Rectal smooth muscle tissue (tissue), 1 donor: Measurements from ENCODE around the gene ANKRD30A.

Experiments
- H3K27ac ChIP-seq: one replicate; pipeline ENCODE4 v1.7.0; 2013; ENCODE audit warnings: low read depth, low read length, inconsistent platforms
- H3K27me3 ChIP-seq: one replicate; pipeline ENCODE4 v1.7.0; 2013; ENCODE audit warnings: low read length; ENCODE audit not compliant: control insufficient read depth, insufficient read depth
- H3K36me3 ChIP-seq: one replicate; pipeline ENCODE4 v1.7.0; 2013; ENCODE audit warnings: low read length; ENCODE audit not compliant: control insufficient read depth, insufficient read depth
- H3K4me1 ChIP-seq: one replicate; pipeline ENCODE4 v1.7.0; 2013; ENCODE audit warnings: low read length; ENCODE audit not compliant: control insufficient read depth, insufficient read depth
- H3K4me3 ChIP-seq: one replicate; pipeline ENCODE4 v1.7.0; 2013; ENCODE audit warnings: low read length
- H3K9ac ChIP-seq: one replicate; pipeline ENCODE4 v1.7.0; 2013; ENCODE audit warnings: low read length

Gene ANKRD30A

GRCh38 chr10:37403776-37404175 is 278.4 kb downstream of the ANKRD30A start:
- H3K9ac ChIP-seq: no peak overlapping the region
- H3K27me3 ChIP-seq: no peaks in the 10 kb centered on the region
- H3K27ac ChIP-seq: no peak overlapping the region
- no peaks in the 10 kb centered on the region for H3K4me1 ChIP-seq
- H3K36me3 ChIP-seq: no peaks in the 10 kb centered on the region
- H3K4me3 ChIP-seq: no peak overlapping the region
